WI38 (cell line): ENCODE data around the gene ACBD4.

ENCODE experiments used
- H3K4me3 ChIP-seq: 2 replicates; pipeline ENCODE4 v1.5.1; 2011; ENCODE audit warnings: low read depth, mild to moderate bottlenecking, control low read depth, low read length
- CTCF ChIP-seq: IDR thresholded peaks from 2 replicates; pipeline ENCODE4 v1.5.1; 2012; ENCODE audit warnings: low read depth, mild to moderate bottlenecking, control low read depth, low read length

The ACBD4 gene

GRCh38 chr17:45108595-45109521 lies 26.6 kb upstream of the ACBD4 start:
- no peak for TF ChIP-seq CTCF
- no peak overlapping the region for H3K4me3 ChIP-seq

- H3K4me3 ChIP-seq: no peak overlapping the region
- TF ChIP-seq CTCF: no peak
Measured at GRCh38 chr17:45110676-45111611, 24.5 kb upstream of the ACBD4 start.

- no peak for TF ChIP-seq CTCF
- no peak overlapping the region for H3K4me3 ChIP-seq
Measured at GRCh38 chr17:45111850-45112249, 23.6 kb upstream of the ACBD4 start.

- TF ChIP-seq CTCF: no peak
- no peak overlapping the region for H3K4me3 ChIP-seq
Measured at GRCh38 chr17:45112559-45113423, 22.7 kb upstream of the ACBD4 start.

GRCh38 chr17:45113424-45113754 lies 22.1 kb upstream of the ACBD4 start:
- H3K4me3 ChIP-seq: no peak overlapping the region
- TF ChIP-seq CTCF: no peak

GRCh38 chr17:45114117-45114932 lies 21.2 kb upstream of the ACBD4 start:
- TF ChIP-seq CTCF: no peak
- H3K4me3 ChIP-seq: no peak overlapping the region
